Measurements from ENCODE around the gene KLHDC2. TPM values are rescaled to one million over a fixed set of nuclear protein-coding genes. Genes with fewer than 3 reads are reported as not detected.
"Not testable (repeated sequence)": the region's sequence is repeated elsewhere in the genome, so short reads cannot be mapped to it uniquely, and the experiment has no call there.

KLHDC2 gene
- polyA plus RNA-seq, 2 of the 4 experiments (the other 2 are of a cell fraction), result 46.4 to 83.7 TPM

- WGBS (ENCODE audit: missing lambda C conversion rate), result 82% methylated on average over 2 of the region's 2 CpGs
- peak; percentile 61 for FAIRE-seq
- Histone ChIP-seq H3K9me3 (no peaks in the 10 kb centered on the region), H3K4me2 (no peak overlapping the region), H3K4me1 (no peaks in the 10 kb centered on the region), H3K27ac (no peak overlapping the region), H3K4me3 (no peak overlapping the region)
- no peak for ATAC-seq
- TF ChIP-seq CHD4 (IDR thresholded peaks at IDR 0.05; ENCODE audit: borderline replicate concordance) (no peak), JUN (IDR thresholded peaks at IDR 0.05) (no peak), EHF (CRISPR knock-in tag; IDR thresholded peaks at IDR 0.05) (no peak), HES2 (IDR thresholded peaks at IDR 0.05) (no peak), CHD2 (IDR thresholded peaks at IDR 0.05; ENCODE audit: low read length, partially characterized antibody) (no peak), MAX (IDR thresholded peaks at IDR 0.05) (no peak), HDAC2 (IDR thresholded peaks at IDR 0.05) (no peak), ZNF302 (CRISPR knock-in tag; IDR thresholded peaks at IDR 0.05) (no peak), HOXA7 (CRISPR knock-in tag; IDR thresholded peaks at IDR 0.05) (no peak), HMGXB4 (CRISPR knock-in tag; IDR thresholded peaks at IDR 0.05; ENCODE audit: borderline replicate concordance) (no peak), RFX5 (IDR thresholded peaks at IDR 0.05) (no peak), POLR2A (IDR thresholded peaks at IDR 0.05; ENCODE audit: low read length) (no peak), EHMT2 (IDR thresholded peaks at IDR 0.05; ENCODE audit: low read depth) (no peak), BHLHE40 (IDR thresholded peaks at IDR 0.05; ENCODE audit: low read depth, low read length) (no peak), MYC (IDR thresholded peaks at IDR 0.05; ENCODE audit: borderline replicate concordance, low read length) (no peak), JUNB (IDR thresholded peaks at IDR 0.05) (no peak), MAZ (IDR thresholded peaks at IDR 0.05; ENCODE audit: borderline replicate concordance, low read depth, low read length) (no peak), CTCF (IDR thresholded peaks at IDR 0.05) (no peak)
- ChIA-PET CTCF (no interaction called here), POLR2A (no interaction called here)
- no peak for DNase-seq (ENCODE audit: low read depth in 1 of 2, low spot score in 1 of 2)
These were observed 28.1 kb downstream of the KLHDC2 start for GRCh38 chr14:49796025-49796424.

- no peak for DNase-seq (ENCODE audit: low read depth in 1 of 2, low spot score in 1 of 2)
- ATAC-seq, result no peak
- Histone ChIP-seq H3K27ac (no peak overlapping the region), H3K4me2 (no peak overlapping the region), H3K9me3 (no peaks in the 10 kb centered on the region; the same call in 2 of the 3 replicates), H3K4me1 (no peaks in the 10 kb centered on the region), H3K4me3 (no peak overlapping the region)
- ChIA-PET CTCF (no interaction called here), POLR2A (no interaction called here)
- WGBS (ENCODE audit: missing lambda C conversion rate), result 0% methylated on average over 1 of the region's 1 CpG
- FAIRE-seq, result no peak
- TF ChIP-seq POLR2AphosphoS2 (conservative IDR thresholded peaks at IDR 0.05; ENCODE audit: low read length) (no peak), HEYL (CRISPR knock-in tag; IDR thresholded peaks at IDR 0.05) (no peak), CHD4 (IDR thresholded peaks at IDR 0.05; ENCODE audit: borderline replicate concordance) (no peak), KDM1A (IDR thresholded peaks at IDR 0.05; ENCODE audit: low read depth) (no peak)
These were observed 40.8 kb downstream of the KLHDC2 start for GRCh38 chr14:49808780-49809179.

- FAIRE-seq; H3K4me1 ChIP-seq; POLR2A ChIA-PET; DNase-seq (ENCODE audit: low read depth in 1 of 2, low spot score in 1 of 2); H3K27ac ChIP-seq; H3K4me3 ChIP-seq; ATAC-seq; H3K4me2 ChIP-seq: not testable (repeated sequence)
- peaks cover 19% of the 10 kb centered on the region for H3K9me3 ChIP-seq
- 92% methylated on average over 2 of the region's 2 CpGs for WGBS (ENCODE audit: missing lambda C conversion rate)
- CTCF ChIA-PET, result interaction anchor here (1.2 kb wide), 1 partner anchor 46 kb away, joined by 4 read pairs; no protein-coding TSS in a partner anchor
These were observed 48.2 kb downstream of the KLHDC2 start for GRCh38 chr14:49816118-49816517.

Data from A549 (cell line).